ENCODE measurements around the gene STIM2.

STIM2 gene

GRCh38 chr4:27010334-27010940 lies 149.8 kb downstream of the STIM2 start:
- H3K9me3 ChIP-seq (ENCODE audit: low read length) = no peaks in the 10 kb centered on the region

GRCh38 chr4:27011401-27011800 lies 150.8 kb downstream of the STIM2 start:
- no peaks in the 10 kb centered on the region for H3K27me3 ChIP-seq (ENCODE audit: insufficient read depth, low read length)
- H3K9ac ChIP-seq (ENCODE audit: low read length) = no peak overlapping the region
- peaks cover 26% of the 10 kb centered on the region for H3K4me1 ChIP-seq (ENCODE audit: insufficient read depth, low read length, severe bottlenecking)
- H3K9me2 ChIP-seq (ENCODE audit: low read depth, low read length) = no peaks in the 10 kb centered on the region
- H4K20me1 ChIP-seq (ENCODE audit: insufficient read depth, low read length) = no peaks in the 10 kb centered on the region
- 0 out of 2 replicates have a peak, but pooled peaks cover 3% of the 10 kb centered on the region for H3K79me2 ChIP-seq (ENCODE audit: insufficient read depth, low read length)
- no peak overlapping the region for H3K4me3 ChIP-seq (ENCODE audit: low read depth, low read length, poor library complexity, severe bottlenecking)
- H3F3A ChIP-seq (ENCODE audit: insufficient read depth, low read length) = no peaks in the 10 kb centered on the region
- TF ChIP-seq CTCF (IDR thresholded peaks at IDR 0.05; ENCODE audit: low read length) (no peak), EZH2 (IDR thresholded peaks at IDR 0.05; ENCODE audit: borderline replicate concordance, low read length) (no peak)
- no peak overlapping the region for H3K27ac ChIP-seq (ENCODE audit: low read depth, low read length, poor library complexity, severe bottlenecking)
- peaks cover 9% of the 10 kb centered on the region; the same call in 1 of the 2 replicates for H3K36me3 ChIP-seq (ENCODE audit: insufficient read depth, low read length)
- H3K9me3 ChIP-seq (ENCODE audit: low read length) = no peaks in the 10 kb centered on the region
- no peak overlapping the region for H2AFZ ChIP-seq (ENCODE audit: low read length)
- H3K4me2 ChIP-seq (ENCODE audit: low read length) = no peak overlapping the region

More at GRCh38 chr4:27010334-27010940, 149.8 kb downstream of the STIM2 start:
- Histone ChIP-seq H3K4me3 (ENCODE audit: low read depth, low read length, poor library complexity, severe bottlenecking) (no peak overlapping the region), H3K27ac (ENCODE audit: low read depth, low read length, poor library complexity, severe bottlenecking) (no peak overlapping the region), H3K79me2 (ENCODE audit: insufficient read depth, low read length) (0 out of 2 replicates have a peak, but pooled peaks cover 3% of the 10 kb centered on the region), H3K27me3 (ENCODE audit: insufficient read depth, low read length) (no peaks in the 10 kb centered on the region), H3K36me3 (ENCODE audit: insufficient read depth, low read length) (peaks cover 9% of the 10 kb centered on the region; the same call in 1 of the 2 replicates), H3K9me2 (ENCODE audit: low read depth, low read length) (no peaks in the 10 kb centered on the region), H4K20me1 (ENCODE audit: insufficient read depth, low read length) (no peaks in the 10 kb centered on the region), H3F3A (ENCODE audit: insufficient read depth, low read length) (no peaks in the 10 kb centered on the region), H3K9ac (ENCODE audit: low read length) (no peak overlapping the region), H3K4me1 (ENCODE audit: insufficient read depth, low read length, severe bottlenecking) (peaks cover 36% of the 10 kb centered on the region), H3K4me2 (ENCODE audit: low read length) (no peak overlapping the region), H2AFZ (ENCODE audit: low read length) (no peak overlapping the region)
- TF ChIP-seq EZH2 (IDR thresholded peaks at IDR 0.05; ENCODE audit: borderline replicate concordance, low read length) (no peak), CTCF (IDR thresholded peaks at IDR 0.05; ENCODE audit: low read length) (peak; percentile 69)

GRCh38 chr4:27013012-27013411 lies 152.4 kb downstream of the STIM2 start:
- no peak overlapping the region for H3K27ac ChIP-seq (ENCODE audit: low read depth, low read length, poor library complexity, severe bottlenecking)
- peaks cover 21% of the 10 kb centered on the region for H3K36me3 ChIP-seq (ENCODE audit: insufficient read depth, low read length)
- no peaks in the 10 kb centered on the region for H4K20me1 ChIP-seq (ENCODE audit: insufficient read depth, low read length)
- no peak overlapping the region for H3K9ac ChIP-seq (ENCODE audit: low read length)
- H3F3A ChIP-seq (ENCODE audit: insufficient read depth, low read length) = no peaks in the 10 kb centered on the region
- H3K9me2 ChIP-seq (ENCODE audit: low read depth, low read length) = no peaks in the 10 kb centered on the region
- no peak overlapping the region for H3K4me3 ChIP-seq (ENCODE audit: low read depth, low read length, poor library complexity, severe bottlenecking)
- no peaks in the 10 kb centered on the region for H3K27me3 ChIP-seq (ENCODE audit: insufficient read depth, low read length)
- 0 out of 2 replicates have a peak, but pooled peaks cover 3% of the 10 kb centered on the region for H3K79me2 ChIP-seq (ENCODE audit: insufficient read depth, low read length)
- no peak overlapping the region for H2AFZ ChIP-seq (ENCODE audit: low read length)
- no peaks in the 10 kb centered on the region for H3K9me3 ChIP-seq (ENCODE audit: low read length)
- TF ChIP-seq EZH2 (IDR thresholded peaks at IDR 0.05; ENCODE audit: borderline replicate concordance, low read length) = no peak
- TF ChIP-seq CTCF (IDR thresholded peaks at IDR 0.05; ENCODE audit: low read length) = no peak
- H3K4me2 ChIP-seq (ENCODE audit: low read length) = no peak overlapping the region
- peaks cover 12% of the 10 kb centered on the region for H3K4me1 ChIP-seq (ENCODE audit: insufficient read depth, low read length, severe bottlenecking)

All from OCI-LY1 (cell line).